Upper lobe of right lung (tissue), 1 donor: ENCODE data around the gene CDR2. TPM values are rescaled to one million over a fixed set of nuclear protein-coding genes. Genes with fewer than 3 reads are reported as not detected.

Experiments
- ATAC-seq: fragments of 200-7000 bp; cut with Tn5 transposase; one replicate; pipeline ENCODE4 v1.9.1; 2020; ENCODE audit warnings: mild to moderate bottlenecking, moderate library complexity
- DNase-seq: peaks from one replicate; pipeline ENCODE4 v3.0.0-alpha.2; 2020
- H3K27ac ChIP-seq: fragments of 200-600 bp; one replicate; pipeline ENCODE4 v1.8.0; 2022
- H3K27me3 ChIP-seq: fragments of 200-600 bp; one replicate; pipeline ENCODE4 v1.8.0; 2022; ENCODE audit warnings: mild to moderate bottlenecking
- H3K36me3 ChIP-seq: fragments of 200-600 bp; one replicate; pipeline ENCODE4 v1.8.0; 2022
- H3K4me1 ChIP-seq: fragments of 200-600 bp; one replicate; pipeline ENCODE4 v1.8.0; 2022
- H3K4me3 ChIP-seq: fragments of 200-600 bp; one replicate; pipeline ENCODE4 v1.8.0; 2022; ENCODE audit warnings: mild to moderate bottlenecking
- H3K9me3 ChIP-seq: fragments of 200-600 bp; one replicate; pipeline ENCODE4 v1.8.0; 2022
- intact Hi-C: fragments of 100-400 bp; cut with DNase I; formaldehyde crosslinking; loops from one replicate; pipeline ENCODE4 v1.11.0; 2022
- total RNA-seq: library from RNA; stranded (reverse); fragmentation: NEBNext Ultra II Directional; extraction: Animal tissue kit (Norgen Biotek cat#: 25700); gene quantifications from one replicate; pipeline ENCODE4 v1.2.1, GENCODE V29; 2021
- TF ChIP-seq, protein P1 (sequence below): fragments of 200-600 bp; IDR thresholded peaks from one replicate; pipeline ENCODE4 v1.8.0; 2022; ENCODE audit warnings: antibody characterized with exemption
- donor health status: DM: no; HTN: yes; CAD: no; lungs with severe emphysema.

Gene CDR2
- total RNA-seq, 1 donor from 2014 or later: 25.2 TPM

DNA sequence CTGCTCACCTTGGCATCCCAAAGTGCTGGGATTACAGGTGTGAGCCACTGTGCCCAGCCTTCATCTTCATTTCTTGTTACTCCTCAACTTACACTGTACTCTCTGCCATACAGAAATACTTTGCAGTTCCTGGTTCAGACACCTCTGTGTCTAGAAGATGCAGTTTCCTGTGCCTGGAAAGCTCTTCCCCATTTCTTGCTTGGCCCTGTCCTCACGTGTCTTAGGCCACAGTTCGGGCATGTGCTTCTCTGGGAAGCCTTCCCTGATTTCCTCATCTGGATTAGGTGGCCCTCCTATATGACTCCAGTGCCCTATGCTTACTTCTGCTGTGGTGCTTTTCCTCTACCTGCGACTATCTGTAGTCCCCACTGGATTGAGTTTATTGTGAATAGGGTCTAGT lies 26.5 kb upstream of the CDR2 start:
- peaks cover 4% of the 10 kb centered on the region for H3K4me1 ChIP-seq
- H3K27me3 ChIP-seq: no peaks in the 10 kb centered on the region
- no peak overlapping the region for H3K27ac ChIP-seq
- ATAC-seq (peak; percentile 89), DNase-seq (no peak)
- TF ChIP-seq, protein P1, sequence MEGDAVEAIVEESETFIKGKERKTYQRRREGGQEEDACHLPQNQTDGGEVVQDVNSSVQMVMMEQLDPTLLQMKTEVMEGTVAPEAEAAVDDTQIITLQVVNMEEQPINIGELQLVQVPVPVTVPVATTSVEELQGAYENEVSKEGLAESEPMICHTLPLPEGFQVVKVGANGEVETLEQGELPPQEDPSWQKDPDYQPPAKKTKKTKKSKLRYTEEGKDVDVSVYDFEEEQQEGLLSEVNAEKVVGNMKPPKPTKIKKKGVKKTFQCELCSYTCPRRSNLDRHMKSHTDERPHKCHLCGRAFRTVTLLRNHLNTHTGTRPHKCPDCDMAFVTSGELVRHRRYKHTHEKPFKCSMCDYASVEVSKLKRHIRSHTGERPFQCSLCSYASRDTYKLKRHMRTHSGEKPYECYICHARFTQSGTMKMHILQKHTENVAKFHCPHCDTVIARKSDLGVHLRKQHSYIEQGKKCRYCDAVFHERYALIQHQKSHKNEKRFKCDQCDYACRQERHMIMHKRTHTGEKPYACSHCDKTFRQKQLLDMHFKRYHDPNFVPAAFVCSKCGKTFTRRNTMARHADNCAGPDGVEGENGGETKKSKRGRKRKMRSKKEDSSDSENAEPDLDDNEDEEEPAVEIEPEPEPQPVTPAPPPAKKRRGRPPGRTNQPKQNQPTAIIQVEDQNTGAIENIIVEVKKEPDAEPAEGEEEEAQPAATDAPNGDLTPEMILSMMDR: no peak
- H3K36me3 ChIP-seq: no peaks in the 10 kb centered on the region
- no peaks in the 10 kb centered on the region for H3K9me3 ChIP-seq
- no peak overlapping the region for H3K4me3 ChIP-seq
- intact Hi-C loops: no loop called here

DNA sequence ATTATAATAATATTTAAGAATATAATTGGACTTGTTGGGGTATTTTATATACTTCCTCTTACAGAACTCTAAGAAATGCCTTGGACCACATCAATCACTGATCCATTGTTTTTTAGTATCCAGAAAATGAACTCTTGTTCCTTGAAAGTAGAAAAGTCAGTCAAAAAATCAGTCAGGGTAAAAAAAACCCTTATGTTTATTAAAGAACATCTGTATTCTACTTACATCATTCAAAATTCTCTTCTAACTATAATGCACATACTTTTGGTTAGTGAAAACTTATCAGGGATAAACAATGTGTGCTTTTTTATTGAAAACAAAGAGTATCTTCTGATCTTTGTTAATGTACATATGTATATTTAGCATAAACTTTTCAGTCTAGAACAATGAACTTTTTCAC lies 23.5 kb upstream of the CDR2 start:
- Histone ChIP-seq H3K36me3 (no peaks in the 10 kb centered on the region), H3K27ac (no peak overlapping the region), H3K27me3 (no peaks in the 10 kb centered on the region), H3K4me3 (no peak overlapping the region), H3K4me1 (peaks cover 4% of the 10 kb centered on the region), H3K9me3 (no peaks in the 10 kb centered on the region)
- ATAC-seq: no peak
- DNase-seq: no peak
- intact Hi-C loops: no loop called here
- TF ChIP-seq, protein P1: no peak

DNA sequence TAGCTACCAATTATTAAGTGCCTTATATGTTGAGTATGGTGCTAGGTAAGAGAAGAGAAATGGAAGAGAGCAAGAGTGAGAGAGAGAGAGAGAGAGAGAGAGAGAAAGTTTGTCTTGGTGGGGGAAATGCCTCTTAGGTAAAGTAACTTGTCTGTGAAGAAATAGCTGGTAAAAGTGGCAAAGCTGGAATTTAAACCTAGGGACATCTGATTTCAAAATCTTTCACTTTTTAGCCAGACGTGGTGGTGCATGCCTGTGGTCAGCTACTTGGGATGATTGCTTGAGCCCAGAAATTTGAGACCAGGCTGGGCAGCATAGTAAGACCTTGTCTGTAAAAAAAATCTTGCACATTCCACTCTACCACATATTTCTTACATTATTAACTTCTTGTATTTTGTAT lies 23.0 kb upstream of the CDR2 start:
- ATAC-seq (peak; percentile 64), DNase-seq (no peak)
- H3K27ac ChIP-seq: no peak overlapping the region
- intact Hi-C loops: no loop called here
- H3K27me3 ChIP-seq: no peaks in the 10 kb centered on the region
- H3K4me3 ChIP-seq: no peak overlapping the region
- H3K9me3 ChIP-seq: no peaks in the 10 kb centered on the region
- TF ChIP-seq, protein P1: no peak
- H3K36me3 ChIP-seq: no peaks in the 10 kb centered on the region
- H3K4me1 ChIP-seq: peaks cover 4% of the 10 kb centered on the region

DNA sequence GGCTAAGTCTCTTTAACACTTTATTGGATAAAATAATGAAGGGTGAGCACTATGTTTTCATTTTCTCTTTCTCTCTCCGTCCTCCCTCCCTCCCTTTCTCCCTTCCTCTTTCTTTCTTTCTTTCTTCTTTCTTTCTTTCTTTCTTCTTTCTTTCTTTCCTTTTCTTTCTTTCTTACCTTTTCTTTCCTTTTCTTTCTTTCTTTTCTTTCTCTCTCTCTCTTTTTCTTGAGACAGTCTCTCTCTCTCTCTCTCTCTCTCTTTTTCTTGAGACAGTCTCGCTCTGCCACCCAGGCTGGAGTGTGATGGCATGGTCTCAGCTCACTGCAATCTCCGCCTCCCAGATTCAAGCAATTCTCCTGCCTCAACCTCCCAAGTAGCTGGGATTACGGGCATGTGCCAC lies 21.5 kb upstream of the CDR2 start:
- intact Hi-C loops: no loop called here
- Histone ChIP-seq H3K9me3 (no peaks in the 10 kb centered on the region), H3K27me3 (no peaks in the 10 kb centered on the region), H3K36me3 (no peaks in the 10 kb centered on the region), H3K4me1 (peaks cover 4% of the 10 kb centered on the region), H3K4me3 (no peak overlapping the region), H3K27ac (no peak overlapping the region)
- TF ChIP-seq, protein P1: no peak
- DNase-seq (no peak), ATAC-seq (no peak)

DNA sequence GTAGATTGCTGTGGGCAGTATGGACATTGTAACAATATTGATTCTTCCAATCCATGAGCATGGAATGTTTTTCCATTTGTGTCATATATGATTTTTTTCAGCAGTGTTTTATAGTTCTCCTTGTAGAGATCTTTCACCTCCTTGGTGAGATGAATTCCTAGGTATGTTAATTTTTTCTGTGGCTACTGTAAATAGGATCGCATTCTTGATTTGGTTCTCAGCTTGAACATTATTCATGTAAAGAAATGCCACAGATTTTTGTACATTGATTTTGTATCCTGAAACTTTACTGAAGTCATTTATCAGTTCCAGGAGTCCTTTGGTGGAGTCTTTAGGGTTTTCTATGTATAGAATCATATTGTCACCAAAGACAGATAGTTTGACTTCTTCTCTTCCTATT lies 19.7 kb upstream of the CDR2 start:
- TF ChIP-seq, protein P1: no peak
- ATAC-seq (no peak), DNase-seq (no peak)
- H3K4me1 ChIP-seq: peaks cover 4% of the 10 kb centered on the region
- H3K4me3 ChIP-seq: no peak overlapping the region
- intact Hi-C loops: no loop called here
- no peaks in the 10 kb centered on the region for H3K27me3 ChIP-seq
- no peaks in the 10 kb centered on the region for H3K9me3 ChIP-seq
- no peaks in the 10 kb centered on the region for H3K36me3 ChIP-seq
- no peak overlapping the region for H3K27ac ChIP-seq

DNA sequence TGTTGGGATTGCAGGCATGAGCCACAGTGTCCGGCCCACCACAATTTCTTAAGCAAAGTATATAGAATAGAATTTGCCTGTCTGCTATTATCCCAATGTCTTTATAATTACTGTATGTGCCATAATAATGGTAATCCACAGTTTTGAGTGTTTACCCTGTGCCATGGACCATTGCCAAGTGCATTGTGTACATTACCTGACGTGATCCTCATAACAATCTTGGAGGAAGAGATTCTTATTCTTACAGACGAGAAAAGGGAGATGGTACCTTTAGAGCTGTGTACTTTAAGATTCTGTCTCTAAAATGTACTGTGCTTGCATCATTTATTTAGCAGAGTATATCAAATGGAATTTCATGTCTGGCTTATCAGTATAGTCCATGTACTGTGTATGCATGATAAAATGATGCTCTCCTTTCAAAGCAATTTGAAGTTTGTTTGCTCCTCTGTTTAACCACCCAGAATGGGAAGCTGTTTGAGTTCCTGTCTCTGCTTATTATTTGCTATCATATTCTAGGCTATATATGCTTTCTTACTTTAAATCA lies 13.8 kb upstream of the CDR2 start:
- H3K4me3 ChIP-seq: no peak overlapping the region
- H3K36me3 ChIP-seq: no peaks in the 10 kb centered on the region
- no peaks in the 10 kb centered on the region for H3K9me3 ChIP-seq
- H3K4me1 ChIP-seq: no peaks in the 10 kb centered on the region
- H3K27ac ChIP-seq: no peak overlapping the region
- TF ChIP-seq, protein P1: no peak
- DNase-seq (no peak), ATAC-seq (no peak)
- H3K27me3 ChIP-seq: no peaks in the 10 kb centered on the region
- intact Hi-C loops: no loop called here
